ENCODE measurements around the gene SIRPB2.

SIRPB2 gene

DNA sequence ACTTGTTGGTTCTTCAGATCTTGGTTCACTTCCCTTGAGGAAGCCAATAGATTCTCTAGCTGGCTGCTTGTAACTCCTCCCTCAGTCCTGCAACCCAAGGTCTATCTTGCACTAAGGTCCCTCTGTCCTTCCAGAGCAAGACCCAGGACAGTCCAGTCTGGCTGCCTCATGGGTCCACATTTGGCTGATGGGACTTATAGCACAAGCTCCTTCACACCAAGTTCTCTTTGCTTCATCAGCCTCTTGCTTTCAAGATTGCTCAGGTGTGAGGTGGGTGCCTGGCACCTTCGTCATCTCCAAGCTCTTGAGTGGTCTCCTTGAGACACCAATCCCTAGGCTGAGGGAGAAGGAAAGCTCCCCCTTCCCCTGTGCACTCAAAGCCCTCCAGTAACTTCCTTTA lies 52.9 kb downstream of the SIRPB2 start:
- TF ChIP-seq, protein P1, sequence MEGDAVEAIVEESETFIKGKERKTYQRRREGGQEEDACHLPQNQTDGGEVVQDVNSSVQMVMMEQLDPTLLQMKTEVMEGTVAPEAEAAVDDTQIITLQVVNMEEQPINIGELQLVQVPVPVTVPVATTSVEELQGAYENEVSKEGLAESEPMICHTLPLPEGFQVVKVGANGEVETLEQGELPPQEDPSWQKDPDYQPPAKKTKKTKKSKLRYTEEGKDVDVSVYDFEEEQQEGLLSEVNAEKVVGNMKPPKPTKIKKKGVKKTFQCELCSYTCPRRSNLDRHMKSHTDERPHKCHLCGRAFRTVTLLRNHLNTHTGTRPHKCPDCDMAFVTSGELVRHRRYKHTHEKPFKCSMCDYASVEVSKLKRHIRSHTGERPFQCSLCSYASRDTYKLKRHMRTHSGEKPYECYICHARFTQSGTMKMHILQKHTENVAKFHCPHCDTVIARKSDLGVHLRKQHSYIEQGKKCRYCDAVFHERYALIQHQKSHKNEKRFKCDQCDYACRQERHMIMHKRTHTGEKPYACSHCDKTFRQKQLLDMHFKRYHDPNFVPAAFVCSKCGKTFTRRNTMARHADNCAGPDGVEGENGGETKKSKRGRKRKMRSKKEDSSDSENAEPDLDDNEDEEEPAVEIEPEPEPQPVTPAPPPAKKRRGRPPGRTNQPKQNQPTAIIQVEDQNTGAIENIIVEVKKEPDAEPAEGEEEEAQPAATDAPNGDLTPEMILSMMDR (IDR thresholded peaks at IDR 0.05; ENCODE audit: borderline replicate concordance, control extremely low read depth, extremely low read depth, insufficient read depth, missing control alignments) = no peak
- no peak for DNase-seq (ENCODE audit: low spot score)
- in situ Hi-C loops (cut with MboI; ENCODE audit: low sequenced_read_pairs, unreplicated experiment) = no loop called here

DNA sequence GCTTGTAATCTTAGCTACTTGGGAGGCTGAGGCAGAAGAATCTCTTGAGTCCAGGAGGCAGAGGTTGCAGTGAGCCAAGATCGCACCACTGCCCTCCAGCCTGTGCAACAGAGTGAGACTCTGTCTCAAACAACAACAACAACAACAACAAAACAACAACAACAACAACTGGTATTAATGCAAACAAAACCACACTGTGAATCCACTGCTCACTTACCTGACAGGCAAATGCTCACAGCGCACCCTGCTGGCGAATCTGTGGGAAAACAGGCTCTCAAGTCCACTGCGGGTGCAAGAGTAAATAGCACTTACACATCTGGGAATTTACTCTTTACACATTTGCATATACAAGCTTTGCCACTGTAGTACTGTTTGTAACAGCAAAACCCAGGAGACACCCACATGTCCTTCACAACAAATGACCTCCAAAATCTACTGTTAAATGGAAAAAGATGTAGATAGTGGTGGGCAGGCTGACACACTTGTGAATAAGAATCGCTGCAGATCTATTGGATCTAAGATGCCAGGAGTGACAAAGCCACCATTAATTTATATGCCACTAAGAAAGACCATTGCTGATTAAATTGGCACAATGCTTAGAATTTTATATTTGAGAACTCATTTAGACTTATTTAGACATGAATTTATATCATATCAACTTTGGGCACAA lies 53.9 kb downstream of the SIRPB2 start:
- in situ Hi-C loops (cut with MboI; ENCODE audit: low sequenced_read_pairs, unreplicated experiment) = no loop called here
- TF ChIP-seq, protein P1 (IDR thresholded peaks at IDR 0.05; ENCODE audit: borderline replicate concordance, control extremely low read depth, extremely low read depth, insufficient read depth, missing control alignments) = peak; percentile 89
- DNase-seq (ENCODE audit: low spot score) = peak; percentile 77

DNA sequence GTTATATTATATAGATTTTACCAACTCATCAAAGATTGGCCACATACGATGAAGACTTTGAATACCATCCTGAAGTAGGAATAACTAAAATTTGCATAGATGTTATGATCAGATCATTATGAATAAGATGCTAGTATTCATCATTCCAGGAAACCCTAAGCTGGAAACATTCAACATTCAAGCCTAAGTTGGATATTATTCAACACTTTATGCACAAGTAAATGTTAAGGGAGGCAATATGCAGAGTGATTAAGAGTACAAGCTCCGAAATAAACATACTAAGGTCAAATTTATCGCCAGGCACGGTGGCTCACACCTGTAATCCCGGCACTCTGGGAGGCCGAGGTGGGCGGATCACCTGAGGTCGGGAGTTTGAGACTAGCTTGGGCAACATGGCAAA lies 55.0 kb downstream of the SIRPB2 start:
- TF ChIP-seq, protein P1 (IDR thresholded peaks at IDR 0.05; ENCODE audit: borderline replicate concordance, control extremely low read depth, extremely low read depth, insufficient read depth, missing control alignments) = no peak
- no peak for DNase-seq (ENCODE audit: low spot score)
- in situ Hi-C loops (cut with MboI; ENCODE audit: low sequenced_read_pairs, unreplicated experiment) = no loop called here

DNA sequence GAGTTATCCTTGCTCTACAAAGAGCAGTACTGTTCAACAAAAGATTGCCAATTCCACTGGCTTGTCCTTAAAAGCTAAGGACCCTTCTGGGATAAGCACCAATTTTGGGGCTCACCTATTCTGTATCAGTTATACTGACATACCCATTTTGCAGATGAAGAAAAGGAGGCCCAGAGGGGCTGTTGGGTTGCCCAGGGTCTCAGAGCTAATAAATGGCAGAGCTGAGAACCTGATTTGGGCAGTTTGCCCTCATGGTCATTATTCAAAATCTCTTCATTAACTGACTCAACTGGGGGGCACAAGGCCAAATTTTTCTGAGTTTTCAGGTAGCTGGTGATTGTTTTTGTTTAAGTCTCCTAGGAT lies 55.9 kb downstream of the SIRPB2 start:
- in situ Hi-C loops (cut with MboI; ENCODE audit: low sequenced_read_pairs, unreplicated experiment) = no loop called here
- TF ChIP-seq, protein P1 (IDR thresholded peaks at IDR 0.05; ENCODE audit: borderline replicate concordance, control extremely low read depth, extremely low read depth, insufficient read depth, missing control alignments) = no peak
- DNase-seq (ENCODE audit: low spot score) = no peak

DNA sequence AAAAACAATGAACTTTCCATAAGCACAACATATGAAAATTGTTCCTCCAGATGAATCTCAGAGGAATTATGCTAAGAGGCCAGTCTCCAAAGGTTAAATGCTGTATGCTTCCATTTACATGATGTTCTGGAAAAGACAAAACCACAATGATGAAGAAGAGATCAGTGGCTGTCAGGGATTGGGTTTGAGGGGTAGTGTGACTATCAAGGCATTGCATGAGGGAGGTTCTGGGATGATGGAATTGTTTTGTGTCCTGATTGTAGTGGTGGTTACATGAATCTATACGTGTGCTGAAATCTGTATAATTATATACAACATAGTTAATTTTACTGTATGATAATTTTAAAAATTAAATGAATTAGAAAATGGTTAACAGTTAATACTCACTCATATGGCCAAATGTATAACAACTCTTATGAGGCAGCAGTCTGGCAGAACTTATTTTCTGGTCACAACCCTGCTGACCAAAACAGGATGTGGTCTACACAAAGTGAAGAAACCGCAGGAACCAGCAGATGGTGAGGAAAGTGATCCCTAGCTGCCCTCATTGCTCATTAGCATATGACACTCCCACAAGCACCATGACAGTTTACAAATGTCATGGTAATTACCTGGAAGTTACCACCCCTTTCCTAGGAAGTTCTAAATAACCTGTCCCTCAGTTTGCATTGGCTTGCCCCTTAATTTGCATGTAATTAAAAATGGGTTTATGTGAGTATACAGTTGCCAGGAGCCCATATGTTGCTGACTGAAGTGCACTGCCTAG lies 56.5 kb downstream of the SIRPB2 start:
- in situ Hi-C loops (cut with MboI; ENCODE audit: low sequenced_read_pairs, unreplicated experiment) = no loop called here
- DNase-seq (ENCODE audit: low spot score) = peak; percentile 59

DNA sequence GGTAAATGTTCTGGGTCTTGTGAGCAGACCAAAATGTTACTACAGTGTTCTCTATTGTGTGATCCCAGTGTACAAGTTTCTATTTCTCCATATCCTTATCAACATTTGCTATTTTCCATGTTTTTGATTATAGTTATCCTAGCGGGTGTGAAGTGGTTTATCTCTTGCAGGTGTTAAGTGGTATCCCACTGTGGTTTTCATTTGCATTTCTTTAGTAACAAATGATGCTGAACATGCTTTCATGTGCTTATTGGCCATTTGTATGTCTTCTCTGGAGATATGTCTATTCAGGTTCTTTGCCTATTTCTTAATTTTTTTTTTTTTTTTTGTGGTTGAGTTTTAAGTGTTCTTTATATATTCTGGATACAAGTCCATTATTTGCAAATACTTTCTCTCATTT lies 60.1 kb downstream of the SIRPB2 start:
- in situ Hi-C loops (cut with MboI; ENCODE audit: low sequenced_read_pairs, unreplicated experiment) = no loop called here
- no peak for DNase-seq (ENCODE audit: low spot score)
- TF ChIP-seq, protein P1 (IDR thresholded peaks at IDR 0.05; ENCODE audit: borderline replicate concordance, control extremely low read depth, extremely low read depth, insufficient read depth, missing control alignments) = no peak

More for the DNA sequence above, 56.5 kb downstream of the SIRPB2 start:
- TF ChIP-seq, protein P1 (IDR thresholded peaks at IDR 0.05; ENCODE audit: borderline replicate concordance, control extremely low read depth, extremely low read depth, insufficient read depth, missing control alignments) = no peak

Measured in GM13976 (cell line).